Hematopoietic multipotent progenitor cell (in vitro differentiated cells): ENCODE measurements around the gene KIF26A. TPM values are rescaled to one million over a fixed set of nuclear protein-coding genes. Genes with fewer than 3 reads are reported as not detected.
"Not testable (repeated sequence)": the region's sequence is repeated elsewhere in the genome, so short reads cannot be mapped to it uniquely, and the experiment has no call there.

ENCODE experiments used
- DNase-seq, 3 donors: peaks; one replicate each; pipeline ENCODE4 v3.0.0-alpha.2; 2011 to 2015; ENCODE audit warnings: low read depth in 2 of 3, low spot score in 2 of 3
- total RNA-seq: library from RNA; depleted of rRNA; stranded (reverse); fragments of >200 nt; gene quantifications from one replicate; pipeline ENCODE4 v1.2.3, GENCODE V29; 2012

Gene KIF26A
- total RNA-seq, 1 donor = 0.27 TPM

- DNase-seq = no peak
These were observed 14.5 kb downstream of the KIF26A start for GRCh38 chr14:104152686-104153393.

GRCh38 chr14:104153394-104153755, 15.0 kb downstream of the KIF26A start:
- DNase-seq = not testable (repeated sequence)

- DNase-seq = no peak
These were observed 15.9 kb downstream of the KIF26A start for GRCh38 chr14:104154246-104154645.

- DNase-seq = no peak
These were observed 17.1 kb downstream of the KIF26A start for GRCh38 chr14:104155513-104155912.

- DNase-seq = no peak
These were observed 17.8 kb downstream of the KIF26A start for GRCh38 chr14:104156142-104156541.

- no peak for DNase-seq
These were observed 18.9 kb downstream of the KIF26A start for GRCh38 chr14:104157016-104157928.

- peak in 2 of 3 donors; percentile 49 for DNase-seq
These were observed 20.7 kb downstream of the KIF26A start for GRCh38 chr14:104158827-104159798.

GRCh38 chr14:104159990-104160389, 21.6 kb downstream of the KIF26A start:
- no peak for DNase-seq

GRCh38 chr14:104161602-104162367, 23.4 kb downstream of the KIF26A start:
- DNase-seq = no peak

GRCh38 chr14:104162495-104162894, 24.1 kb downstream of the KIF26A start:
- no peak for DNase-seq

GRCh38 chr14:104163541-104163940, 25.2 kb downstream of the KIF26A start:
- DNase-seq = no peak

GRCh38 chr14:104164041-104164440, 25.7 kb downstream of the KIF26A start:
- no peak for DNase-seq

GRCh38 chr14:104164512-104164911, 26.1 kb downstream of the KIF26A start:
- DNase-seq = no peak

GRCh38 chr14:104166698-104167097, 28.3 kb downstream of the KIF26A start:
- no peak for DNase-seq

- no peak for DNase-seq
These were observed 30.2 kb downstream of the KIF26A start for GRCh38 chr14:104168603-104169002.

- no peak for DNase-seq
These were observed 30.8 kb downstream of the KIF26A start for GRCh38 chr14:104169005-104169698.

GRCh38 chr14:104169699-104170479, 31.5 kb downstream of the KIF26A start:
- no peak for DNase-seq

GRCh38 chr14:104171029-104171697, 32.8 kb downstream of the KIF26A start:
- DNase-seq = no peak
